CD4-positive, CD25-positive, alpha-beta regulatory T cell (primary cell): ENCODE data around the gene VAV1. TPM values are rescaled to one million over a fixed set of nuclear protein-coding genes. Genes with fewer than 3 reads are reported as not detected.

Experiments
- ATAC-seq, 2 donors: fragments of 150-1000 bp; cut with Tn5 transposase; one replicate each; pipeline ENCODE4 v1.10.0; 2021; ENCODE audit warnings: low read depth in 2 of 2, moderate number of reproducible peaks in 2 of 2, moderate library complexity in 1 of 2
- DNase-seq, 3 donors: peaks; one replicate each; pipeline versions ENCODE4 v3.0.0 to v3.0.0-alpha.2; 2012 to 2022; ENCODE audit warnings: mixed read lengths in 1 of 3
- H3K27ac ChIP-seq: one replicate; pipeline ENCODE4 v1.7.0; 2013; ENCODE audit warnings: mild to moderate bottlenecking, low read length; ENCODE audit not compliant: insufficient read depth, poor library complexity, severe bottlenecking
- H3K27me3 ChIP-seq: one replicate; pipeline ENCODE4 v1.7.0; 2013; ENCODE audit warnings: low read length; ENCODE audit not compliant: control insufficient read depth, insufficient read depth
- H3K36me3 ChIP-seq: one replicate; pipeline ENCODE4 v1.7.0; 2013; ENCODE audit warnings: mild to moderate bottlenecking, low read length, moderate library complexity; ENCODE audit not compliant: control insufficient read depth, insufficient read depth
- H3K4me1 ChIP-seq: 2 replicates; pipeline ENCODE4 v1.7.0; 2013; ENCODE audit warnings: mild to moderate bottlenecking, low read length; ENCODE audit not compliant: insufficient read depth, control insufficient read depth, poor library complexity, severe bottlenecking
- H3K4me3 ChIP-seq: one replicate; pipeline ENCODE4 v1.7.0; 2013; ENCODE audit warnings: low read depth, mild to moderate bottlenecking, low read length, moderate library complexity
- H3K9me3 ChIP-seq, 2 experiments: 1 replicate in 1 of 2; 2 replicates in 1 of 2; pipeline ENCODE4 v1.7.0; 2013; ENCODE audit warnings: low read length in 2 of 2, mild to moderate bottlenecking in 1 of 2, moderate library complexity in 1 of 2; ENCODE audit not compliant: control insufficient read depth in 2 of 2
- H3K27ac Mint-ChIP-seq, 3 donors: one replicate each; pipeline ENCODE4 v1.8.0; 2020 to 2022; ENCODE audit warnings: mild to moderate bottlenecking in 3 of 3, mixed read lengths in 3 of 3, moderate library complexity in 2 of 3
- H3K27me3 Mint-ChIP-seq: one replicate; pipeline ENCODE4 v1.8.0; 2022; ENCODE audit warnings: mild to moderate bottlenecking, mixed read lengths
- H3K36me3 Mint-ChIP-seq: one replicate; pipeline ENCODE4 v1.8.0; 2020; ENCODE audit warnings: mixed read lengths
- H3K4me1 Mint-ChIP-seq, 4 donors: one replicate each; pipeline ENCODE4 v1.8.0; 2020 to 2022; ENCODE audit warnings: mixed read lengths in 4 of 4, mild to moderate bottlenecking in 1 of 4
- H3K4me3 Mint-ChIP-seq, 4 donors: one replicate each; pipeline ENCODE4 v1.8.0; 2020 to 2022; ENCODE audit warnings: mild to moderate bottlenecking in 4 of 4, mixed read lengths in 4 of 4, moderate library complexity in 3 of 4
- H3K9me3 Mint-ChIP-seq, 7 donors: one replicate each; pipeline ENCODE4 v1.8.0; 2020 to 2022; ENCODE audit warnings: mixed read lengths in 7 of 7, mild to moderate bottlenecking in 3 of 7, moderate library complexity in 2 of 7
- polyA plus RNA-seq, 4 donors: library from polyadenylated mRNA; unstranded; fragments of 300-500 nt; fragmentation: Illumina TruSeq; gene quantifications; one replicate each; pipeline ENCODE4 v1.2.3, GENCODE V29; 2021
- total RNA-seq: library from RNA; stranded (reverse); gene quantifications from one replicate; pipeline ENCODE4 v1.2.3, GENCODE V29; 2022

The VAV1 gene
- total and polyA plus RNA-seq, 5 donors from 2014 or later, result 14.8 to 117 (median 22.7) TPM

GRCh38 chr19:6820237-6820636, 47.7 kb downstream of the VAV1 start:
- Mint-ChIP-seq H3K4me3 (no peak overlapping the region), H3K4me1 (peaks cover 5 to 23% (median 10%) of the 10 kb centered on the region in 4 donors), H3K27me3 (no peaks in the 10 kb centered on the region), H3K36me3 (peaks cover 43% of the 10 kb centered on the region), H3K27ac (no peak overlapping the region), H3K9me3 (peaks cover 0 to 9% (median 3%) of the 10 kb centered on the region in 7 donors)
- H3K36me3 ChIP-seq, result peaks cover 47% of the 10 kb centered on the region
- DNase-seq, result no peak
- H3K27me3 ChIP-seq, result no peaks in the 10 kb centered on the region
- ATAC-seq, result no peak
- H3K27ac ChIP-seq, result no peak overlapping the region
- H3K9me3 ChIP-seq, result peaks cover 0 to 5% of the 10 kb centered on the region in 2 experiments
- no peak overlapping the region for H3K4me3 ChIP-seq
- no peaks in the 10 kb centered on the region for H3K4me1 ChIP-seq

- H3K27ac ChIP-seq, result no peak overlapping the region
- H3K4me1 ChIP-seq, result no peaks in the 10 kb centered on the region
- Mint-ChIP-seq H3K9me3 (peaks cover 0 to 9% (median 3%) of the 10 kb centered on the region in 7 donors), H3K27me3 (no peaks in the 10 kb centered on the region), H3K27ac (no peak overlapping the region), H3K36me3 (peaks cover 43% of the 10 kb centered on the region), H3K4me1 (peaks cover 0 to 10% (median 8%) of the 10 kb centered on the region in 4 donors), H3K4me3 (no peak overlapping the region)
- DNase-seq, result no peak
- peaks cover 0 to 5% of the 10 kb centered on the region in 2 experiments for H3K9me3 ChIP-seq
- peaks cover 59% of the 10 kb centered on the region for H3K36me3 ChIP-seq
- no peak for ATAC-seq
- H3K27me3 ChIP-seq, result no peaks in the 10 kb centered on the region
- no peak overlapping the region for H3K4me3 ChIP-seq
Measured at GRCh38 chr19:6821639-6822310, 49.3 kb downstream of the VAV1 start.

- ATAC-seq (no peak), DNase-seq (no peak)
- H3K4me3 ChIP-seq, result no peak overlapping the region
- peaks cover 64% of the 10 kb centered on the region for H3K36me3 ChIP-seq
- peaks cover 0 to 5% of the 10 kb centered on the region in 2 experiments for H3K9me3 ChIP-seq
- Mint-ChIP-seq H3K27ac (no peak overlapping the region), H3K9me3 (peaks cover 0 to 9% (median 3%) of the 10 kb centered on the region in 7 donors), H3K4me3 (no peak overlapping the region), H3K4me1 (peaks cover 0 to 8% (median 7%) of the 10 kb centered on the region in 4 donors), H3K36me3 (peaks cover 46% of the 10 kb centered on the region), H3K27me3 (no peaks in the 10 kb centered on the region)
- H3K27ac ChIP-seq, result no peak overlapping the region
- H3K27me3 ChIP-seq, result no peaks in the 10 kb centered on the region
- no peaks in the 10 kb centered on the region for H3K4me1 ChIP-seq
Measured at GRCh38 chr19:6822311-6822670, 49.8 kb downstream of the VAV1 start.

- Mint-ChIP-seq H3K27ac (peak overlapping the region in 2 of 3 donors; percentile 38 to 69), H3K9me3 (no peaks in the 10 kb centered on the region), H3K4me3 (peak overlapping the region in 1 of 4 donors; percentile 22), H3K4me1 (peaks cover 0 to 5% (median 2%) of the 10 kb centered on the region in 4 donors), H3K36me3 (peaks cover 50% of the 10 kb centered on the region), H3K27me3 (no peaks in the 10 kb centered on the region)
- no peak overlapping the region for H3K27ac ChIP-seq
- H3K27me3 ChIP-seq, result no peaks in the 10 kb centered on the region
- H3K9me3 ChIP-seq, result peaks cover 0 to under 1% of the 10 kb centered on the region in 2 experiments
- H3K4me3 ChIP-seq, result no peak overlapping the region
- H3K36me3 ChIP-seq, result peaks cover 76% of the 10 kb centered on the region
- no peak for DNase-seq
- no peak for ATAC-seq
- H3K4me1 ChIP-seq, result no peaks in the 10 kb centered on the region
Measured at GRCh38 chr19:6825076-6825774, 52.7 kb downstream of the VAV1 start.

GRCh38 chr19:6826281-6826920, 53.9 kb downstream of the VAV1 start:
- no peaks in the 10 kb centered on the region for H3K27me3 Mint-ChIP-seq
- ATAC-seq (no peak), DNase-seq (no peak)
- no peak overlapping the region for H3K27ac ChIP-seq
- H3K36me3 ChIP-seq, result peaks cover 76% of the 10 kb centered on the region
- H3K9me3 ChIP-seq, result no peaks in the 10 kb centered on the region
- H3K27me3 ChIP-seq, result no peaks in the 10 kb centered on the region
- peaks cover 44% of the 10 kb centered on the region for H3K36me3 Mint-ChIP-seq
- no peak overlapping the region for H3K4me3 ChIP-seq
- H3K9me3 Mint-ChIP-seq, result peaks cover 0 to 1% (median 0%) of the 10 kb centered on the region in 7 donors
- H3K4me1 Mint-ChIP-seq, result peaks cover 0 to 5% (median 2%) of the 10 kb centered on the region in 4 donors
- H3K4me3 Mint-ChIP-seq, result no peak overlapping the region
- H3K27ac Mint-ChIP-seq, result no peak overlapping the region
- no peaks in the 10 kb centered on the region for H3K4me1 ChIP-seq

GRCh38 chr19:6828306-6828697, 55.8 kb downstream of the VAV1 start:
- Histone ChIP-seq H3K36me3 (peaks cover 82% of the 10 kb centered on the region), H3K4me1 (no peaks in the 10 kb centered on the region), H3K27me3 (no peaks in the 10 kb centered on the region), H3K27ac (no peak overlapping the region), H3K9me3 (no peaks in the 10 kb centered on the region), H3K4me3 (no peak overlapping the region)
- no peaks in the 10 kb centered on the region for H3K27me3 Mint-ChIP-seq
- peaks cover 59% of the 10 kb centered on the region for H3K36me3 Mint-ChIP-seq
- H3K9me3 Mint-ChIP-seq, result peaks cover 0 to 1% (median 0%) of the 10 kb centered on the region in 7 donors
- DNase-seq (no peak), ATAC-seq (no peak)
- peak overlapping the region in 2 of 3 donors; percentile 38 to 47 for H3K27ac Mint-ChIP-seq
- H3K4me1 Mint-ChIP-seq, result peaks cover 0 to 5% (median 2%) of the 10 kb centered on the region in 4 donors
- H3K4me3 Mint-ChIP-seq, result peak overlapping the region in 1 of 4 donors; percentile 32

GRCh38 chr19:6828698-6829633, 56.5 kb downstream of the VAV1 start:
- peaks cover 0 to 5% (median 2%) of the 10 kb centered on the region in 4 donors for H3K4me1 Mint-ChIP-seq
- H3K36me3 Mint-ChIP-seq, result peaks cover 61% of the 10 kb centered on the region
- peak overlapping the region in 2 of 3 donors; percentile 47 to 87 for H3K27ac Mint-ChIP-seq
- Histone ChIP-seq H3K9me3 (no peaks in the 10 kb centered on the region), H3K27me3 (no peaks in the 10 kb centered on the region), H3K36me3 (peaks cover 82% of the 10 kb centered on the region), H3K27ac (no peak overlapping the region), H3K4me3 (no peak overlapping the region), H3K4me1 (no peaks in the 10 kb centered on the region)
- H3K4me3 Mint-ChIP-seq, result no peak overlapping the region
- no peaks in the 10 kb centered on the region for H3K27me3 Mint-ChIP-seq
- ATAC-seq (peak in 1 of 2 donors; percentile 50), DNase-seq (peak in 2 of 3 donors; percentile 6 to 55)
- H3K9me3 Mint-ChIP-seq, result peaks cover 0 to 1% (median 0%) of the 10 kb centered on the region in 7 donors
